Measurements from ENCODE around the gene OPN3. TPM values are rescaled to one million over a fixed set of nuclear protein-coding genes. Genes with fewer than 3 reads are reported as not detected.

The OPN3 gene
- total and polyA plus RNA-seq, 8 donors, result 16.9 to 28.4 (median 23.4) TPM

GRCh38 chr1:241615043-241615974, 24.9 kb downstream of the OPN3 start:
- DNase-seq (no peak), ATAC-seq (no peak)
- Histone ChIP-seq H3K4me1 (peaks cover 0 to 21% of the 10 kb centered on the region in 2 donors), H3K9me3 (no peaks in the 10 kb centered on the region), H3K27me3 (no peaks in the 10 kb centered on the region), H3K27ac (no peak overlapping the region), H3K4me3 (no peak overlapping the region), H3K36me3 (no peaks in the 10 kb centered on the region)
- TF ChIP-seq CTCF (IDR thresholded peaks at IDR 0.05), result no peak
- intact Hi-C loops (cut with DNase I), result no loop called here

- intact Hi-C loops (cut with DNase I), result no loop called here
- Histone ChIP-seq H3K27me3 (no peaks in the 10 kb centered on the region), H3K4me3 (no peak overlapping the region), H3K36me3 (no peaks in the 10 kb centered on the region), H3K27ac (no peak overlapping the region), H3K4me1 (peaks cover 0 to 21% of the 10 kb centered on the region in 2 donors), H3K9me3 (no peaks in the 10 kb centered on the region)
- ATAC-seq (no peak), DNase-seq (no peak)
- TF ChIP-seq CTCF (IDR thresholded peaks at IDR 0.05), result no peak
Observed at GRCh38 chr1:241614572-241614971, 25.6 kb downstream of the OPN3 start.

GRCh38 chr1:241614144-241614543, 26.0 kb downstream of the OPN3 start:
- H3K36me3 ChIP-seq, result no peaks in the 10 kb centered on the region
- peaks cover 0 to 21% of the 10 kb centered on the region in 2 donors for H3K4me1 ChIP-seq
- DNase-seq (no peak), ATAC-seq (no peak)
- no peaks in the 10 kb centered on the region for H3K9me3 ChIP-seq
- no peak overlapping the region for H3K27ac ChIP-seq
- no peaks in the 10 kb centered on the region for H3K27me3 ChIP-seq
- intact Hi-C loops (cut with DNase I), result no loop called here
- no peak for TF ChIP-seq CTCF (IDR thresholded peaks at IDR 0.05)
- H3K4me3 ChIP-seq, result no peak overlapping the region

- no peaks in the 10 kb centered on the region for H3K27me3 ChIP-seq
- peak overlapping the region in 1 of 2 donors; percentile 16 for H3K27ac ChIP-seq
- no peaks in the 10 kb centered on the region for H3K36me3 ChIP-seq
- DNase-seq, result no peak
- no peak overlapping the region for H3K4me3 ChIP-seq
- no peak for TF ChIP-seq CTCF (IDR thresholded peaks at IDR 0.05)
- ATAC-seq, result peak; percentile 35
- H3K4me1 ChIP-seq, result peaks cover 0 to 21% of the 10 kb centered on the region in 2 donors
- intact Hi-C loops (cut with DNase I), result no loop called here
- H3K9me3 ChIP-seq, result no peaks in the 10 kb centered on the region
Observed at GRCh38 chr1:241612533-241613477, 27.4 kb downstream of the OPN3 start.

Measured in left lung (tissue), 10 donors.